Measurements from ENCODE around the gene LRMDA.

DNA sequence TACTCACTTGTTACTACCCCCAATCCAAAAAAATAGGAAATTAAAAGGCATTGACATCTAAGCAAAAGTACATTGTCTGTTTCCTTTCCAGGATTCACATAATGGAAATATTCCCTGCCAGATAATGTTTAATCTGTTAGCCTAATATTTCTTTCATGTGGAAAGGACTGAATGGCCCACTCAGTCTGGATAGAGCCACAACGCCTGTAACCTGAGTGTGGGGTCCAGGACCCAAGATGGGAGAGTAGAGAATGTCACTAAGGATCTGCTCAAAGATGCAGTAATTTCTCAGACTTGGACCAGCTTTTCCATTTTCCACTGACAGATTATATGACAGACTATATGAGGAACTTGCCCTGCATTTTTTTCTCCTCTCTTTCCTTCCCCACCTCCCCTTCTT lies 1117.3 kb downstream of the LRMDA start:
- TF ChIP-seq CEBPB (IDR thresholded peaks at IDR 0.05) (no peak), TEAD4 (IDR thresholded peaks at IDR 0.05) (no peak), EP300 (IDR thresholded peaks at IDR 0.05; ENCODE audit: borderline replicate concordance) (no peak), TAF1 (IDR thresholded peaks at IDR 0.05; ENCODE audit: low read depth) (no peak), TCF12 (IDR thresholded peaks at IDR 0.05; ENCODE audit: low read depth) (no peak), RAD21 (IDR thresholded peaks at IDR 0.05; ENCODE audit: low read depth) (no peak), ZBTB7A (IDR thresholded peaks at IDR 0.05; ENCODE audit: low read depth) (no peak)
- TF ChIP-seq, protein P1, sequence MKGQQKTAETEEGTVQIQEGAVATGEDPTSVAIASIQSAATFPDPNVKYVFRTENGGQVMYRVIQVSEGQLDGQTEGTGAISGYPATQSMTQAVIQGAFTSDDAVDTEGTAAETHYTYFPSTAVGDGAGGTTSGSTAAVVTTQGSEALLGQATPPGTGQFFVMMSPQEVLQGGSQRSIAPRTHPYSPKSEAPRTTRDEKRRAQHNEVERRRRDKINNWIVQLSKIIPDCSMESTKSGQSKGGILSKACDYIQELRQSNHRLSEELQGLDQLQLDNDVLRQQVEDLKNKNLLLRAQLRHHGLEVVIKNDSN (IDR thresholded peaks at IDR 0.05), result no peak
- TF ChIP-seq, protein P2, sequence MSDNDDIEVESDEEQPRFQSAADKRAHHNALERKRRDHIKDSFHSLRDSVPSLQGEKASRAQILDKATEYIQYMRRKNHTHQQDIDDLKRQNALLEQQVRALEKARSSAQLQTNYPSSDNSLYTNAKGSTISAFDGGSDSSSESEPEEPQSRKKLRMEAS (IDR thresholded peaks at IDR 0.05), result no peak

Data from Ishikawa (cell line).